ENCODE data around the gene MXD3.
"Not testable (repeated sequence)": the region's sequence is repeated elsewhere in the genome, so short reads cannot be mapped to it uniquely, and the experiment has no call there.

MXD3 gene

GRCh38 chr5:177317959-177318377 is 6.3 kb upstream of the MXD3 start:
- no peak for DNase-seq

DNA sequence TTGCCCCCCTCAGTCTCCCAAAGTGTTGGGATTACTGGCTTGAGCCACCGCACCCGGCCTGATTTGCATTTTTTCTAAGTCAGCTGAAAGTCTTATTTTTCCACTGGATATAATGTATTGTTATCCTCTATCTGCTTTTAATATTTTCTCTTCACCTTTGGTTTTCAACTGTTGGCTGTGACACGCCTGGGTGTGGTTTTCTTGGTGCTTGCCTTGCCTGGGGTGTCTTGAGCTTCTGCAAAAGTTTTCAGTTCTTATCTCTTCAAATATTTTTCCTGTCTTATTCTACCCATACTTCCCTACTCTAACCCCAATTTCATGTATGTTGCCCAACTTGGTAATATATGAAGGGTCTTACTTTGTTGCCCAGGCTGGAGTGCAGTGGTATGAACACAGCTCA is 4.3 kb upstream of the MXD3 start:
- no peak for DNase-seq

- no peak for DNase-seq
These were observed 3.7 kb upstream of the MXD3 start for GRCh38 chr5:177315411-177315810.

- DNase-seq = no peak
These were observed 3.0 kb upstream of the MXD3 start for GRCh38 chr5:177314376-177315342.

- no peak for DNase-seq
These were observed 2.0 kb upstream of the MXD3 start for GRCh38 chr5:177313561-177314259.

GRCh38 chr5:177312649-177313181 is 1.0 kb upstream of the MXD3 start:
- no peak for DNase-seq

- DNase-seq = no peak
These were observed 341 bp downstream of the MXD3 start for GRCh38 chr5:177311392-177311722.

- no peak for DNase-seq
These were observed 824 bp downstream of the MXD3 start for GRCh38 chr5:177310757-177311391.

DNA sequence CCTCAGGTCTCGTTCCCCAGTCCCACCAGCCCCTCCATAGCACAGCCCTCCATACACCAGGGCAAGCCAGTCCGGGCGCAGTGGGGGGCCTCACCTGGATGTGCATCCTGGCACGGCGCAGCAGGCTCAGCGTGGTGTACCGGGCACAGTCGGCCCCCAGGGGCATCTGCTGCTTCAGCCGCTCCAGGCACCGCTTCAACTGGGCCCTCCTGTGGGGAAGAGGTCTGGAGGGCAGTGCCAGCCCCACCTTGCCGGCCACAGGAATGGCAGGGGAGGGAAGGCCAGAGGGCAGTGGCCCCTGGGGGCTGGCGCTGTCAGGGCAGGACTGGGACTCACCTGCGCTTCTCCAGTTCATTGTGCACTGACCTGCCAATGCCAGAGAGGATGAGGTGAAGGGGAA is 1.4 kb downstream of the MXD3 start:
- DNase-seq = no peak

- DNase-seq = no peak
These were observed 2.1 kb downstream of the MXD3 start for GRCh38 chr5:177309351-177310191.

GRCh38 chr5:177308740-177309139 is 3.0 kb downstream of the MXD3 start:
- DNase-seq = no peak

- no peak for DNase-seq
These were observed 3.9 kb downstream of the MXD3 start for GRCh38 chr5:177307544-177308363.

GRCh38 chr5:177306674-177307543 is 4.8 kb downstream of the MXD3 start:
- no peak for DNase-seq

DNA sequence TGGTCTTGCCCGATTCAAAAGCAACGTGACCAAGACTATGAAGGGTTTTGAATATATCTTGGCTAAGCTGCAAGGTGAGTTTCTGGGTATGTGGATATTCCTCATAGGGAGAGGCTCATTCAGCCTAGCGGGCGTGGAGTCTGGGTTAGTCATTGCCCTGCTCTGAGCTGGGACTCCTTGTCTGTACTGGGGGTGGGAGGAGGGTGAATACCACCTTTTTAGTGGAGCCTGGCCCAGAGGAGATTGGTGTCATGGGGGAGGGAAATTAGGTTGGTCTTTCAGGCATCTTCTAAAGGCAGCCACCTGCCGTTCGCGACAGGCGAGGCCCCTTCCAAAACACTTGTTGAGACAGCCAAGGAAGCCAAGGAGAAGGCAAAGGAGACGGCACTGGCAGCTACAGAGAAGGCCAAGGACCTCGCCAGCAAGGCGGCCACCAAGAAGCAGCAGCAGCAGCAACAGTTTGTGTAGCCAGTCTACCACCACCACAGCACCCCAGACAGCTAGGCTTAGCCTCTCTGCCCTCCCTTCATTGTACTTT is 5.5 kb downstream of the MXD3 start:
- not testable (repeated sequence) for DNase-seq

- no peak for DNase-seq
These were observed 7.1 kb downstream of the MXD3 start for GRCh38 chr5:177304392-177305119.

GRCh38 chr5:177303925-177304391 is 7.7 kb downstream of the MXD3 start:
- DNase-seq = no peak

DNA sequence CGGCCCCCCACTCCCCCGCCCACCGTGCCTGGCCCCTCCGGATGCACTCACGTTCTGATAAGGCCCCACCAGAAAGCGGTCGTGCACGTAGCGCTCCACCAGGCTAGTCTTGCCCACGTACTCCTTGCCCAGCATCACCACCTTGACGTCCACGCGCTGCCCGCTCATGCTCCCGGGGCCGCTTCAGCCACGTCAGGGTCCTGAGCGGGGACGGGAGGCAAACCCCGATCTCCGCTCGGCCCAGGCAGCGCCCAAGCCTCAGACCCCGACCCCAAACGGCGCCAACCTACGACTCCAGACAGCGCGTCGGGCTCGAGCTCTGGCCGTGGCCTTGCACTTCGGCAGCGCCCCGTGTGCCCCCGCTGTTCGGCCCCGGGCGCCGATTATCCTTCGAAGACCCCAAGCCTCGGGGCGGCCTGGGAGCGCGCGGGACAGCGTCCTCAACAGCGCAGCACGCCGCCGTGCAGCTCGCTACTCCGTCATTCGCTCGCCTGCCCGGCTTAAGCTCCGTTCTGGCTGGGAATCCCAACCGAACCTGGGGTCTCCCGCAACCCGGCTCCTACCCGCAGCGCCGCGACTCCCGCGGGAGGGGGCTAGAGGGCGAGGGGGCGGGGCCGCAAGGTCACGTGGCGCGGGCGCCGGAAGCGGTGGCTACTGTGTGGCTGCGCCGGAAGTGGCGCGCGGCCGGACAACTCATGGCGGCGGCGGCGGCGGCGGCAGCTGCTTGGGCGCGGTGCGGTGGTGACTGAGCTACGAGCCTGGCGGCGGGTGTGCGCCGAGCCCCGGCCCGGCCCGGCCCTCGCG is 8.4 kb downstream of the MXD3 start, which contains the start of the genes PRELID1 and RAB24:
Gene PRELID1 (plus strand): TSS at position 679 of the 804 bp plus-strand sequence. CDS start 187 bp downstream, outside the sequence.
Gene RAB24 (minus strand): TSS at position 599 of the 804 bp plus-strand sequence. CDS start 431 bp downstream, at position 168.
- no peak for DNase-seq

Data from cortex of kidney (tissue), 1 donor.